H1 (cell line): ENCODE measurements around the gene TRIM46. TPM values are rescaled to one million over a fixed set of nuclear protein-coding genes. Genes with fewer than 3 reads are reported as not detected.

Experiments used
- BACH1 ChIP-seq: IDR thresholded peaks from 2 replicates; pipeline ENCODE4 v1.6.1; 2012; ENCODE audit warnings: low read length, improper control_type of control experiment
- CHD2 ChIP-seq: IDR thresholded peaks from 2 replicates; pipeline ENCODE4 v1.6.1; 2012; ENCODE audit warnings: low read length, improper control_type of control experiment
- TAF1 ChIP-seq: IDR thresholded peaks from 2 replicates; pipeline ENCODE4 v1.6.1; 2011; ENCODE audit warnings: mild to moderate bottlenecking, low read depth, low read length
- polyA plus RNA-seq, 7 experiments: library from polyadenylated mRNA; depleted of rRNA in 3 of 7; stranded (reverse) in 5 of 7; unstranded in 2 of 7; fragments of >200 nt in 5 of 7; fragments of 200-250 nt in 2 of 7; gene quantifications; 1 replicate in 5 of 7; 2 replicates in 1 of 7; 4 replicates in 1 of 7; pipeline versions ENCODE4 v1.2.1 to v1.2.3, GENCODE V29; 2011 to 2013; ENCODE audit warnings: missing spikeins in 2 of 7, mixed read lengths in 2 of 7
- total RNA-seq: library from RNA; stranded (reverse); fragmentation: NEBNext Ultra II Directional; extraction: Animal tissue kit (Norgen Biotek cat#: 25700); gene quantifications from 2 replicates; pipeline ENCODE4 v1.2.1, GENCODE V29; 2021
- TF ChIP-seq, protein P1 (sequence below): fragments of 300-600 bp; sonication (generic); IDR thresholded peaks from 2 replicates; pipeline ENCODE4 v1.7.1; 2012; ENCODE audit warnings: low read length, moderate library complexity, mild to moderate bottlenecking, inconsistent platforms; ENCODE audit not compliant: insufficient replicate concordance

The TRIM46 gene
- total and polyA plus RNA-seq, 2 of the 8 experiments (the other 6 are each of a cell fraction or from before 2014, with no cell fraction given) = 15.5 to 21.6 TPM

DNA sequence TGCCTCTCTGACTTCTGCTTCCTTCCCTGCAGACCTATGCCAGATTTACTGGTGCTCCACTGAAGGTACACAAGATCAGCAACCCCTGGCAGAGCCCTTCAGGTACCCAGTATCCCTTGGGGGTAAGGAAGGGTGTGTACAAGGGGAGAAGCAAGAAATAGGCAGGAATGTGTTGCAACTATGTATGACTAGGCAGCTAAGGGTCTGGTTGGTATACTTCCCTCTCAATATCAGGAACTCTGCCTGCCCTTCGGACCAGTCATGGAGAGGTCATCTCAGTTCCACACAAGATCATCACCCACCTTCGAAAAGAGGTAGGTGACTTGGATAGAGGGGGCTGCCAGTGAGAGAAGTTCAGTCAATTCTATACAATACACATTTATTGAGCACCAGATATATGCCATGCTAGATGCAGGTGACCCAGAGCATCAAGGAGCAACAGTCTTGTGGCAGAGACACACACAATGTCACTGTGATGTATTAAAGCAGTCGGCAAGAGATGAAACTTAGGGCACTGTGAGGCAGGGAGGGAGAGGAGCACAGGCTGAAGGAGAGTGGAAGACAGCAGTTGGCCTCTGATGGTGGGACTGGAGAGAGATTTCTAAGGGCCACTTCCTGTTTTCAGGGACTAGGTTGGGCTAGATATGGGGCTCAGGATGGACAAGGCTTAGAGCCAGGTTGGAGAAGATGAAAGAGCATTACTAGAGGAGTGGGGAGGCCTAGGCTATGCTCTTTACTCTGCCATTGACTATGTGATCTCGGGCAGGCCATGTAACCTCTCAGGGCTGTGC, 36.9 kb downstream of the TRIM46 start (continued):
- TF ChIP-seq, protein P1, sequence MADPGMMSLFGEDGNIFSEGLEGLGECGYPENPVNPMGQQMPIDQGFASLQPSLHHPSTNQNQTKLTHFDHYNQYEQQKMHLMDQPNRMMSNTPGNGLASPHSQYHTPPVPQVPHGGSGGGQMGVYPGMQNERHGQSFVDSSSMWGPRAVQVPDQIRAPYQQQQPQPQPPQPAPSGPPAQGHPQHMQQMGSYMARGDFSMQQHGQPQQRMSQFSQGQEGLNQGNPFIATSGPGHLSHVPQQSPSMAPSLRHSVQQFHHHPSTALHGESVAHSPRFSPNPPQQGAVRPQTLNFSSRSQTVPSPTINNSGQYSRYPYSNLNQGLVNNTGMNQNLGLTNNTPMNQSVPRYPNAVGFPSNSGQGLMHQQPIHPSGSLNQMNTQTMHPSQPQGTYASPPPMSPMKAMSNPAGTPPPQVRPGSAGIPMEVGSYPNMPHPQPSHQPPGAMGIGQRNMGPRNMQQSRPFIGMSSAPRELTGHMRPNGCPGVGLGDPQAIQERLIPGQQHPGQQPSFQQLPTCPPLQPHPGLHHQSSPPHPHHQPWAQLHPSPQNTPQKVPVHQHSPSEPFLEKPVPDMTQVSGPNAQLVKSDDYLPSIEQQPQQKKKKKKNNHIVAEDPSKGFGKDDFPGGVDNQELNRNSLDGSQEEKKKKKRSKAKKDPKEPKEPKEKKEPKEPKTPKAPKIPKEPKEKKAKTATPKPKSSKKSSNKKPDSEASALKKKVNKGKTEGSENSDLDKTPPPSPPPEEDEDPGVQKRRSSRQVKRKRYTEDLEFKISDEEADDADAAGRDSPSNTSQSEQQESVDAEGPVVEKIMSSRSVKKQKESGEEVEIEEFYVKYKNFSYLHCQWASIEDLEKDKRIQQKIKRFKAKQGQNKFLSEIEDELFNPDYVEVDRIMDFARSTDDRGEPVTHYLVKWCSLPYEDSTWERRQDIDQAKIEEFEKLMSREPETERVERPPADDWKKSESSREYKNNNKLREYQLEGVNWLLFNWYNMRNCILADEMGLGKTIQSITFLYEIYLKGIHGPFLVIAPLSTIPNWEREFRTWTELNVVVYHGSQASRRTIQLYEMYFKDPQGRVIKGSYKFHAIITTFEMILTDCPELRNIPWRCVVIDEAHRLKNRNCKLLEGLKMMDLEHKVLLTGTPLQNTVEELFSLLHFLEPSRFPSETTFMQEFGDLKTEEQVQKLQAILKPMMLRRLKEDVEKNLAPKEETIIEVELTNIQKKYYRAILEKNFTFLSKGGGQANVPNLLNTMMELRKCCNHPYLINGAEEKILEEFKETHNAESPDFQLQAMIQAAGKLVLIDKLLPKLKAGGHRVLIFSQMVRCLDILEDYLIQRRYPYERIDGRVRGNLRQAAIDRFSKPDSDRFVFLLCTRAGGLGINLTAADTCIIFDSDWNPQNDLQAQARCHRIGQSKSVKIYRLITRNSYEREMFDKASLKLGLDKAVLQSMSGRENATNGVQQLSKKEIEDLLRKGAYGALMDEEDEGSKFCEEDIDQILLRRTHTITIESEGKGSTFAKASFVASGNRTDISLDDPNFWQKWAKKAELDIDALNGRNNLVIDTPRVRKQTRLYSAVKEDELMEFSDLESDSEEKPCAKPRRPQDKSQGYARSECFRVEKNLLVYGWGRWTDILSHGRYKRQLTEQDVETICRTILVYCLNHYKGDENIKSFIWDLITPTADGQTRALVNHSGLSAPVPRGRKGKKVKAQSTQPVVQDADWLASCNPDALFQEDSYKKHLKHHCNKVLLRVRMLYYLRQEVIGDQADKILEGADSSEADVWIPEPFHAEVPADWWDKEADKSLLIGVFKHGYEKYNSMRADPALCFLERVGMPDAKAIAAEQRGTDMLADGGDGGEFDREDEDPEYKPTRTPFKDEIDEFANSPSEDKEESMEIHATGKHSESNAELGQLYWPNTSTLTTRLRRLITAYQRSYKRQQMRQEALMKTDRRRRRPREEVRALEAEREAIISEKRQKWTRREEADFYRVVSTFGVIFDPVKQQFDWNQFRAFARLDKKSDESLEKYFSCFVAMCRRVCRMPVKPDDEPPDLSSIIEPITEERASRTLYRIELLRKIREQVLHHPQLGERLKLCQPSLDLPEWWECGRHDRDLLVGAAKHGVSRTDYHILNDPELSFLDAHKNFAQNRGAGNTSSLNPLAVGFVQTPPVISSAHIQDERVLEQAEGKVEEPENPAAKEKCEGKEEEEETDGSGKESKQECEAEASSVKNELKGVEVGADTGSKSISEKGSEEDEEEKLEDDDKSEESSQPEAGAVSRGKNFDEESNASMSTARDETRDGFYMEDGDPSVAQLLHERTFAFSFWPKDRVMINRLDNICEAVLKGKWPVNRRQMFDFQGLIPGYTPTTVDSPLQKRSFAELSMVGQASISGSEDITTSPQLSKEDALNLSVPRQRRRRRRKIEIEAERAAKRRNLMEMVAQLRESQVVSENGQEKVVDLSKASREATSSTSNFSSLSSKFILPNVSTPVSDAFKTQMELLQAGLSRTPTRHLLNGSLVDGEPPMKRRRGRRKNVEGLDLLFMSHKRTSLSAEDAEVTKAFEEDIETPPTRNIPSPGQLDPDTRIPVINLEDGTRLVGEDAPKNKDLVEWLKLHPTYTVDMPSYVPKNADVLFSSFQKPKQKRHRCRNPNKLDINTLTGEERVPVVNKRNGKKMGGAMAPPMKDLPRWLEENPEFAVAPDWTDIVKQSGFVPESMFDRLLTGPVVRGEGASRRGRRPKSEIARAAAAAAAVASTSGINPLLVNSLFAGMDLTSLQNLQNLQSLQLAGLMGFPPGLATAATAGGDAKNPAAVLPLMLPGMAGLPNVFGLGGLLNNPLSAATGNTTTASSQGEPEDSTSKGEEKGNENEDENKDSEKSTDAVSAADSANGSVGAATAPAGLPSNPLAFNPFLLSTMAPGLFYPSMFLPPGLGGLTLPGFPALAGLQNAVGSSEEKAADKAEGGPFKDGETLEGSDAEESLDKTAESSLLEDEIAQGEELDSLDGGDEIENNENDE = no peak
- TF ChIP-seq BACH1 = no peak
- TF ChIP-seq TAF1 = no peak
- no peak for TF ChIP-seq CHD2
